Measurements from ENCODE around the gene GFRA1. TPM values are rescaled to one million over a fixed set of nuclear protein-coding genes. Genes with fewer than 3 reads are reported as not detected.
"Not testable (repeated sequence)": the region's sequence is repeated elsewhere in the genome, so short reads cannot be mapped to it uniquely, and the experiment has no call there.

Gene GFRA1
- total RNA-seq, 2 experiments from 2014 or later: not detected

- Mint-ChIP-seq H3K4me1 (ENCODE audit: low read depth) (no peaks in the 10 kb centered on the region), H3K4me3 (no peak overlapping the region)
- CTCF ChIA-PET: no interaction called here
These were observed 203.2 kb downstream of the GFRA1 start for GRCh38 chr10:116069856-116070255.

GRCh38 chr10:116067825-116068224 lies 205.2 kb downstream of the GFRA1 start:
- no peaks in the 10 kb centered on the region for H3K9me3 Mint-ChIP-seq
- H3K27me3 Mint-ChIP-seq (ENCODE audit: low read depth): no peaks in the 10 kb centered on the region
- no peaks in the 10 kb centered on the region for H3K4me1 Mint-ChIP-seq (ENCODE audit: low read depth)
- CTCF ChIA-PET: no interaction called here
- no peak overlapping the region for H3K4me3 Mint-ChIP-seq
- H3K36me3 Mint-ChIP-seq (ENCODE audit: low read depth): no peaks in the 10 kb centered on the region
- H3K27ac Mint-ChIP-seq: no peak overlapping the region
- no peak for DNase-seq
- intact Hi-C loops (cut with micrococcal nuclease): no loop called here

More at GRCh38 chr10:116069856-116070255, 203.2 kb downstream of the GFRA1 start:
- intact Hi-C loops (cut with micrococcal nuclease): no loop called here
- Mint-ChIP-seq H3K9me3 (no peaks in the 10 kb centered on the region), H3K27me3 (ENCODE audit: low read depth) (no peaks in the 10 kb centered on the region), H3K36me3 (ENCODE audit: low read depth) (no peaks in the 10 kb centered on the region), H3K27ac (no peak overlapping the region)
- DNase-seq: no peak

DNA sequence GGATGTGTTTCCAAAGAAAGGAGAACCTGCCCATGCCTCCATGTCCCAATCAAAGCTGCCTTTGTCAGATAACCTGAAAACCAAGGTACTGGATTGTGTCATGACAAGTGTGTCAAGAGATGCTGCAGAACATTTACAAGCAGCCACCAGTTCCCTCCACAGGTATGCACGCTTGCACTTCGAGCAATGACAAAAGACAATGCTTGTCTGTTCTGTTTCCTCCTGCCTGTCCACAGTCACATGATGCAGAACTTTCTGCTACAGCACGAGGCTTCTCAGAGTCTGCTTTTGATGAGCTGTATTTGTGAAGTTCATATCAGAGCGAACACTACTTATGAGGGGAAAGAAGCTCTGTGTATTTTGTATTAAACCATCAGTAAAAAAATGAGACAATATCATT lies 209.9 kb downstream of the GFRA1 start:
- DNase-seq: no peak
- intact Hi-C loops (cut with micrococcal nuclease): no loop called here
- no peaks in the 10 kb centered on the region for H3K9me3 Mint-ChIP-seq
- H3K4me3 Mint-ChIP-seq: no peak overlapping the region
- CTCF ChIA-PET: no interaction called here
- no peaks in the 10 kb centered on the region for H3K4me1 Mint-ChIP-seq (ENCODE audit: low read depth)
- no peaks in the 10 kb centered on the region for H3K36me3 Mint-ChIP-seq (ENCODE audit: low read depth)
- H3K27ac Mint-ChIP-seq: no peak overlapping the region
- no peaks in the 10 kb centered on the region for H3K27me3 Mint-ChIP-seq (ENCODE audit: low read depth)

DNA sequence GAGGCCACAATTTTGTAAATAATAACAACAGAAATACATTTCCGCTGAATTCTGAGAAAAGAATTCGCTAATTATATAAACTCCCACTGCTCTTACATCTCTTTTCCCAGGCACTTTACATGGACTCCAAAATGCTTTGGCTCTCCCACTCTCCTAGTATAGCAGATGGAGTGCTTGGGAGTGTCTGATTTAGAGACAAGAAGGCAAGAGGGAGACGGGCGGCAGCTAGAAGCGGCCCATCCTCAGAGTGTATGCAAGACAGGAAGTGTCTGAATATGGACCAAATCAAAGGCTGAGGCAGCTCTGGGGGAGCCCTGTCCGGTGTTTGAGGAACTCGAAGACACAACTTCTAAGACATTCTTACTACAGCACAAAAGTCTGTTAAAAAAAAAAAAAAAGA lies 212.1 kb downstream of the GFRA1 start:
- peaks cover 8% of the 10 kb centered on the region for H3K27me3 Mint-ChIP-seq (ENCODE audit: low read depth)
- no peaks in the 10 kb centered on the region for H3K36me3 Mint-ChIP-seq (ENCODE audit: low read depth)
- no peak for DNase-seq
- H3K27ac Mint-ChIP-seq: no peak overlapping the region
- intact Hi-C loops (cut with micrococcal nuclease): no loop called here
- H3K9me3 Mint-ChIP-seq: no peaks in the 10 kb centered on the region
- CTCF ChIA-PET: no interaction called here
- no peaks in the 10 kb centered on the region for H3K4me1 Mint-ChIP-seq (ENCODE audit: low read depth)
- no peak overlapping the region for H3K4me3 Mint-ChIP-seq

- no peak overlapping the region for H3K27ac Mint-ChIP-seq
- intact Hi-C loops (cut with micrococcal nuclease): no loop called here
- CTCF ChIA-PET: no interaction called here
- no peaks in the 10 kb centered on the region for H3K4me1 Mint-ChIP-seq (ENCODE audit: low read depth)
- no peak for DNase-seq
- H3K9me3 Mint-ChIP-seq: no peaks in the 10 kb centered on the region
- peaks cover 8% of the 10 kb centered on the region for H3K27me3 Mint-ChIP-seq (ENCODE audit: low read depth)
- H3K4me3 Mint-ChIP-seq: no peak overlapping the region
- H3K36me3 Mint-ChIP-seq (ENCODE audit: low read depth): no peaks in the 10 kb centered on the region
These were observed 213.7 kb downstream of the GFRA1 start for GRCh38 chr10:116059320-116059719.

- Mint-ChIP-seq H3K27ac (no peak overlapping the region), H3K9me3 (peaks cover 6% of the 10 kb centered on the region)
- CTCF ChIA-PET: interaction anchor here (1.2 kb wide), 1 partner anchor 11 kb away, joined by 3 read pairs; no protein-coding TSS in a partner anchor
These were observed 216.3 kb downstream of the GFRA1 start for GRCh38 chr10:116056445-116057293.

GRCh38 chr10:116055917-116056252 lies 217.1 kb downstream of the GFRA1 start:
- H3K9me3 Mint-ChIP-seq: peaks cover 6% of the 10 kb centered on the region
- H3K4me3 Mint-ChIP-seq: no peak overlapping the region
- no peak overlapping the region for H3K27ac Mint-ChIP-seq
- H3K4me1 Mint-ChIP-seq (ENCODE audit: low read depth): no peaks in the 10 kb centered on the region
- intact Hi-C loops (cut with micrococcal nuclease): no loop called here
- peaks cover 8% of the 10 kb centered on the region for H3K27me3 Mint-ChIP-seq (ENCODE audit: low read depth)
- CTCF ChIA-PET: no interaction called here
- DNase-seq: no peak
- H3K36me3 Mint-ChIP-seq (ENCODE audit: low read depth): no peaks in the 10 kb centered on the region

More at GRCh38 chr10:116056445-116057293, 216.3 kb downstream of the GFRA1 start:
- H3K36me3 Mint-ChIP-seq (ENCODE audit: low read depth): no peaks in the 10 kb centered on the region
- H3K4me3 Mint-ChIP-seq: no peak overlapping the region
- H3K27me3 Mint-ChIP-seq (ENCODE audit: low read depth): peaks cover 8% of the 10 kb centered on the region
- no peaks in the 10 kb centered on the region for H3K4me1 Mint-ChIP-seq (ENCODE audit: low read depth)
- intact Hi-C loops (cut with micrococcal nuclease): no loop called here
- DNase-seq: no peak

- Mint-ChIP-seq H3K27me3 (ENCODE audit: low read depth) (peaks cover 8% of the 10 kb centered on the region), H3K9me3 (peaks cover 6% of the 10 kb centered on the region), H3K4me3 (no peak overlapping the region), H3K4me1 (ENCODE audit: low read depth) (no peaks in the 10 kb centered on the region), H3K27ac (no peak overlapping the region), H3K36me3 (ENCODE audit: low read depth) (no peaks in the 10 kb centered on the region)
- intact Hi-C loops (cut with micrococcal nuclease): no loop called here
- DNase-seq: no peak
- CTCF ChIA-PET: no interaction called here
These were observed 217.6 kb downstream of the GFRA1 start for GRCh38 chr10:116055252-116055916.

DNA sequence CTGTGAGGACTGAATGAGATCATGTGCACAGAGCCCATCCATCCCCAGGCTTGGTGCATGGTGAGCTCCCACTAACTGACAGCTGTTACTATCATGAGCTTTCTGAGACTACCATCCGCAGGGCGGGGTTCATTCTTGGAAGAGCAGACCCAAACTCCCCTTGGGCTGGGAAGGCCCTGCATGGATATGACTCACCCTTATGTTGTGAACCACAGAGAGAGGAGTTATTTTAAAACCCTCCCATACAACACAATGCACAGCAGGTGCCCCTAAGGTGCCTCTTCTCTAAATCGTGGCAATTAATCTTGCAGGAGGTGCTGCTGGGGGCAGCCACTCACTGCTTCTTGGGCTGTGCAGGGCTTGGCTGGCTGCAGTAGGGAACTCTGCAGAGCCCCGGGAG lies 219.1 kb downstream of the GFRA1 start:
- Mint-ChIP-seq H3K4me3 (no peak overlapping the region), H3K27me3 (ENCODE audit: low read depth) (peaks cover 8% of the 10 kb centered on the region), H3K27ac (no peak overlapping the region), H3K9me3 (peaks cover 9% of the 10 kb centered on the region), H3K4me1 (ENCODE audit: low read depth) (no peaks in the 10 kb centered on the region), H3K36me3 (ENCODE audit: low read depth) (no peaks in the 10 kb centered on the region)
- intact Hi-C loops (cut with micrococcal nuclease): no loop called here
- CTCF ChIA-PET: no interaction called here
- no peak for DNase-seq

GRCh38 chr10:116053009-116053730 lies 219.8 kb downstream of the GFRA1 start:
- H3K9me3 Mint-ChIP-seq; H3K27ac Mint-ChIP-seq; DNase-seq; H3K27me3 Mint-ChIP-seq (ENCODE audit: low read depth); intact Hi-C loops (cut with micrococcal nuclease); H3K4me3 Mint-ChIP-seq; H3K36me3 Mint-ChIP-seq (ENCODE audit: low read depth); H3K4me1 Mint-ChIP-seq (ENCODE audit: low read depth); CTCF ChIA-PET: not testable (repeated sequence)

GRCh38 chr10:116052522-116052921 lies 220.5 kb downstream of the GFRA1 start:
- CTCF ChIA-PET: not testable (repeated sequence)

DNA sequence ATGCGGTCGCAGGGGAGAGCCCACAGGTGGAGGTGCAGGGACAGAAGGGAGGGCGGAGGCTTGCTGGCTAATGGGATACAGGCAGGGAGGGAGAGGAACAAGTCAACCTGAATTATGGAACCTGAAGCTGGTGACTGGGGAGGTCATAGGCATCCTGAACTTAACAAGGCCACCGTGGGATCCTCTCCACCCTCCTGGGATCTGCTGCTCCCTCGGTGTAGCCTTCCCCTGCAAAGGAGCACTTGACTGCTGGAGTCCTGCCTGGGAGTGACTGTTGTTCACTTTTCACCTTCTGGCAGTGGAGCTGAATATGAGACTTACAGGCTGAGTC lies 223.1 kb downstream of the GFRA1 start:
- peaks cover 9% of the 10 kb centered on the region for H3K9me3 Mint-ChIP-seq
- intact Hi-C loops (cut with micrococcal nuclease): no loop called here
- peaks cover under 1% of the 10 kb centered on the region for H3K27me3 Mint-ChIP-seq (ENCODE audit: low read depth)
- H3K4me3 Mint-ChIP-seq: no peak overlapping the region
- no peak for DNase-seq
- CTCF ChIA-PET: no interaction called here
- no peaks in the 10 kb centered on the region for H3K36me3 Mint-ChIP-seq (ENCODE audit: low read depth)
- H3K27ac Mint-ChIP-seq: no peak overlapping the region
- no peaks in the 10 kb centered on the region for H3K4me1 Mint-ChIP-seq (ENCODE audit: low read depth)

More at GRCh38 chr10:116052522-116052921, 220.5 kb downstream of the GFRA1 start:
- H3K27me3 Mint-ChIP-seq (ENCODE audit: low read depth); intact Hi-C loops (cut with micrococcal nuclease); H3K9me3 Mint-ChIP-seq; H3K27ac Mint-ChIP-seq; H3K4me3 Mint-ChIP-seq; H3K36me3 Mint-ChIP-seq (ENCODE audit: low read depth); DNase-seq; H3K4me1 Mint-ChIP-seq (ENCODE audit: low read depth): not testable (repeated sequence)

Data from activated naive CD4-positive, alpha-beta T cell treated with anti-CD3 and anti-CD28 coated beads for 36 hours (primary cell).